CD4-positive, CD25-positive, alpha-beta regulatory T cell (primary cell): ENCODE results near the gene NHSL1. TPM values are rescaled to one million over a fixed set of nuclear protein-coding genes. Genes with fewer than 3 reads are reported as not detected.

Experiments used
- ATAC-seq, 2 donors: fragments of 150-1000 bp; cut with Tn5 transposase; one replicate each; pipeline ENCODE4 v1.10.0; 2021; ENCODE audit warnings: low read depth in 2 of 2, moderate number of reproducible peaks in 2 of 2, moderate library complexity in 1 of 2
- DNase-seq, 3 donors: peaks; one replicate each; pipeline versions ENCODE4 v3.0.0 to v3.0.0-alpha.2; 2012 to 2022; ENCODE audit warnings: mixed read lengths in 1 of 3
- H3K27ac ChIP-seq: one replicate; pipeline ENCODE4 v1.7.0; 2013; ENCODE audit warnings: mild to moderate bottlenecking, low read length; ENCODE audit not compliant: insufficient read depth, poor library complexity, severe bottlenecking
- H3K27me3 ChIP-seq: one replicate; pipeline ENCODE4 v1.7.0; 2013; ENCODE audit warnings: low read length; ENCODE audit not compliant: control insufficient read depth, insufficient read depth
- H3K36me3 ChIP-seq: one replicate; pipeline ENCODE4 v1.7.0; 2013; ENCODE audit warnings: mild to moderate bottlenecking, low read length, moderate library complexity; ENCODE audit not compliant: control insufficient read depth, insufficient read depth
- H3K4me1 ChIP-seq: 2 replicates; pipeline ENCODE4 v1.7.0; 2013; ENCODE audit warnings: mild to moderate bottlenecking, low read length; ENCODE audit not compliant: insufficient read depth, control insufficient read depth, poor library complexity, severe bottlenecking
- H3K4me3 ChIP-seq: one replicate; pipeline ENCODE4 v1.7.0; 2013; ENCODE audit warnings: low read depth, mild to moderate bottlenecking, low read length, moderate library complexity
- H3K9me3 ChIP-seq, 2 experiments: 1 replicate in 1 of 2; 2 replicates in 1 of 2; pipeline ENCODE4 v1.7.0; 2013; ENCODE audit warnings: low read length in 2 of 2, mild to moderate bottlenecking in 1 of 2, moderate library complexity in 1 of 2; ENCODE audit not compliant: control insufficient read depth in 2 of 2
- H3K27ac Mint-ChIP-seq, 3 donors: one replicate each; pipeline ENCODE4 v1.8.0; 2020 to 2022; ENCODE audit warnings: mild to moderate bottlenecking in 3 of 3, mixed read lengths in 3 of 3, moderate library complexity in 2 of 3
- H3K27me3 Mint-ChIP-seq: one replicate; pipeline ENCODE4 v1.8.0; 2022; ENCODE audit warnings: mild to moderate bottlenecking, mixed read lengths
- H3K36me3 Mint-ChIP-seq: one replicate; pipeline ENCODE4 v1.8.0; 2020; ENCODE audit warnings: mixed read lengths
- H3K4me1 Mint-ChIP-seq, 4 donors: one replicate each; pipeline ENCODE4 v1.8.0; 2020 to 2022; ENCODE audit warnings: mixed read lengths in 4 of 4, mild to moderate bottlenecking in 1 of 4
- H3K4me3 Mint-ChIP-seq, 4 donors: one replicate each; pipeline ENCODE4 v1.8.0; 2020 to 2022; ENCODE audit warnings: mild to moderate bottlenecking in 4 of 4, mixed read lengths in 4 of 4, moderate library complexity in 3 of 4
- H3K9me3 Mint-ChIP-seq, 7 donors: one replicate each; pipeline ENCODE4 v1.8.0; 2020 to 2022; ENCODE audit warnings: mixed read lengths in 7 of 7, mild to moderate bottlenecking in 3 of 7, moderate library complexity in 2 of 7
- polyA plus RNA-seq, 4 donors: library from polyadenylated mRNA; unstranded; fragments of 300-500 nt; fragmentation: Illumina TruSeq; gene quantifications; one replicate each; pipeline ENCODE4 v1.2.3, GENCODE V29; 2021
- total RNA-seq: library from RNA; stranded (reverse); gene quantifications from one replicate; pipeline ENCODE4 v1.2.3, GENCODE V29; 2022

The NHSL1 gene
- total and polyA plus RNA-seq, 5 donors from 2014 or later: 0.03 TPM; not detected in 4

DNA sequence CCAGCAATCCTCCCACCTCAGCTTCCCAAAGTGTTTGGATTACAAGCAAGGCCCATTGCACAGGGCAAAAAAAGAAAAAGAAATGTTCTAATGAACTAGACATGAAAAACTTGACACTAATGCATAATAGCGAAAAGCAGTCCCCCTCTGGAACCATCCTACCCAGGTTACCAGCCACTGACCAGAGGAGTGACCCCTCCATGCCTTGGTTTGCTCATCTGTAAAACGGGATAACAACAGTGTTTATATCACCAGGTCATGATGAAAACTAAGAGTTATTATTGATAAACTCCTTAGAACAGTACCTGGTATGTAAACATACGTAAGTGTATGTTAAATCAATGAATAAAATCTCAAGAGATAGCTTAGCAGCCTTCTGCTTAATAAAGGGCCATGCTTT, 3.3 kb upstream of the NHSL1 start:
- H3K4me3 Mint-ChIP-seq: no peak overlapping the region

GRCh38 chr6:138500867-138501446, 1.7 kb upstream of the NHSL1 start:
- H3K27me3 Mint-ChIP-seq: peaks cover 53% of the 10 kb centered on the region
- no peaks in the 10 kb centered on the region for H3K36me3 ChIP-seq
- H3K9me3 ChIP-seq: no peaks in the 10 kb centered on the region
- no peak overlapping the region for H3K4me3 Mint-ChIP-seq
- no peak overlapping the region for H3K4me3 ChIP-seq
- peaks cover 0 to 2% (median 0%) of the 10 kb centered on the region in 7 donors for H3K9me3 Mint-ChIP-seq
- no peak for ATAC-seq
- no peaks in the 10 kb centered on the region for H3K4me1 ChIP-seq
- H3K27ac ChIP-seq: no peak overlapping the region
- H3K4me1 Mint-ChIP-seq: peaks cover 0 to 3% (median 0%) of the 10 kb centered on the region in 4 donors
- peaks cover 20% of the 10 kb centered on the region for H3K27me3 ChIP-seq
- H3K27ac Mint-ChIP-seq: no peak overlapping the region
- DNase-seq: no peak
- H3K36me3 Mint-ChIP-seq: no peaks in the 10 kb centered on the region

More for the DNA sequence above, 3.3 kb upstream of the NHSL1 start:
- ATAC-seq (no peak), DNase-seq (no peak)
- Histone ChIP-seq H3K4me1 (no peaks in the 10 kb centered on the region), H3K27me3 (peaks cover 11% of the 10 kb centered on the region), H3K36me3 (no peaks in the 10 kb centered on the region), H3K4me3 (no peak overlapping the region), H3K9me3 (no peaks in the 10 kb centered on the region), H3K27ac (no peak overlapping the region)
- H3K27ac Mint-ChIP-seq: no peak overlapping the region
- H3K36me3 Mint-ChIP-seq: no peaks in the 10 kb centered on the region
- peaks cover 0 to 3% (median 0%) of the 10 kb centered on the region in 4 donors for H3K4me1 Mint-ChIP-seq
- peaks cover 0 to 2% (median 0%) of the 10 kb centered on the region in 7 donors for H3K9me3 Mint-ChIP-seq
- peaks cover 51% of the 10 kb centered on the region for H3K27me3 Mint-ChIP-seq

DNA sequence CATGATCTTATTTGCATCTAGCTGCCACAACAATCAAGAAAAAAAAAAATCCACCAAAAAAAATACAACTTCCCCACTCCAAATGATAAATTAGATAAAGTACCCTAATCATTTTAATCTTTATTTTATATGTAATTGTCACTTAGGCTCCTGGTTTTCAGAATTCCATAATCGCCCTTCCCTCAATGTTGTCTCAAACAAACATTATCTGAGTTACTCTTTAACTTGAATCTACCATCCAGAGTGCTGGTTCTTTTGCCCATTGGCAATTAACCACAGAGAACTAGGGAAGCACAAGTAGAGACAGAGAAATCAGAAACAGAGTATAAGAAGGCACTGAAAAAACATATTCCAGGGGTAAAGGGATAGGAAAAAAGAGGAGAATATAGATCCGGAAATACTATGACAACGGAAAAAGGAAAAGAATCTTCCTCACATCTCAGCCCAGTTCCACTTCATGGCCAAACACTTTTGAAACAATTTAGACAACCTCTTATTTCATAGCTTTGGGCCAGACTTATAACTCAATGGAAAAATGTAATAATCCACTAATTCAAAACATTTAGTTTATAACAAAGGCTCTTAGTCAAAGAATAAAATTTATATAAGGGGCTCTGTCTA, 861 bp upstream of the NHSL1 start:
- H3K4me3 Mint-ChIP-seq: no peak overlapping the region
- DNase-seq (no peak), ATAC-seq (no peak)
- Histone ChIP-seq H3K27ac (no peak overlapping the region), H3K27me3 (peaks cover 20% of the 10 kb centered on the region), H3K9me3 (no peaks in the 10 kb centered on the region), H3K36me3 (no peaks in the 10 kb centered on the region), H3K4me3 (no peak overlapping the region), H3K4me1 (no peaks in the 10 kb centered on the region)
- H3K4me1 Mint-ChIP-seq: peaks cover 0 to 3% (median 0%) of the 10 kb centered on the region in 4 donors
- H3K36me3 Mint-ChIP-seq: no peaks in the 10 kb centered on the region
- no peak overlapping the region for H3K27ac Mint-ChIP-seq
- H3K9me3 Mint-ChIP-seq: peaks cover 0 to 2% (median 0%) of the 10 kb centered on the region in 7 donors
- H3K27me3 Mint-ChIP-seq: peaks cover 53% of the 10 kb centered on the region

DNA sequence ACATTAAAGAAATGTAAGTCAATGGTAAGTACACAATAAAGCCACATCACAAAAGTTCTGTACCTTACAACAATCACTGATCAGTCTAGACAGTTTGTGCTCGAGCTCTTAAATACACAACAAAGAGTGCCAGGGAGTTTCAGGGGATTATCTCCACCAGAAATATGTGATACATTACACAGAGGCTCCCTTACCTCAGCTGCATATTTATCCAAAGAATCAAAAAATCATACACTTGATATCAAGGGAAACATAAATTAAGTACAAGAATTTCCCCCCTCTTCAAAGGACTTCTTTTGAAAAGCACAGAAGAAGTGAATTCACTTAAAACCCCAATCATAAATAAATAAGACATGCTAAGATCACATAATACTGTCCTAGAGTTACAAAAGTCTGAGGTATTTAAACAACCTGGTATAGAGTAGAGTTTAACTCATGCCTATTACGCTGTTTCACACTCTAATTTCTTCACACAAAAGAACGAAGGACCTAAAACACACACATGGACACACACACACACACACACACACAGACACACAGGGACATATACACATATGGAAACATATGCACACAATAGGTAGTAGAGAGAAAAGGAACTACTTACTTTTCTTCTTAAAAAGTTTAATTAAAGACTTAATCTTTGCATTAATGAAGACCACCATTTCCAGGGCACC, 528 bp downstream of the NHSL1 start:
- Histone ChIP-seq H3K4me3 (no peak overlapping the region), H3K36me3 (no peaks in the 10 kb centered on the region), H3K27ac (no peak overlapping the region), H3K9me3 (no peaks in the 10 kb centered on the region), H3K4me1 (no peaks in the 10 kb centered on the region), H3K27me3 (peaks cover 20% of the 10 kb centered on the region)
- Mint-ChIP-seq H3K36me3 (no peaks in the 10 kb centered on the region), H3K4me3 (no peak overlapping the region), H3K9me3 (peaks cover 0 to 2% (median 0%) of the 10 kb centered on the region in 7 donors), H3K4me1 (peaks cover 0 to 3% (median 0%) of the 10 kb centered on the region in 4 donors), H3K27ac (no peak overlapping the region), H3K27me3 (peaks cover 56% of the 10 kb centered on the region)
- no peak for ATAC-seq
- DNase-seq: no peak

DNA sequence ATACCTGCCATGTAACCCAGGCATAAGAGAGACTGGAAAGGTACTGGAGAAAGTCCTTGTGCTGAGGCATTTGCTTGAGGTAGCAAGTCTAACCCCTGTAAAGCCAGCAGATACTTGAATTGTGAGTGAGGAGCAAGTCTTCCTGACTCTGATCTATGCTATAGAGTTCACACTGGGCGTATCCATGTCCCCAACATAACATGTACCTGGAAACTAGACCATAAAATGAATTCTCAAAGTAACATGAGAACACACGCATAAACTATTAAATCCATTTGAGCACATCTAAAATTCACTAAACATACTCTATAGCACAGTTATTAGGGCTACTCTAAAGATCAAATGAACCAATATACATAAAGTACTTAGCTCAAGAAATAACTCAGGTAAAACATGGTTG, 2.0 kb downstream of the NHSL1 start:
- Histone ChIP-seq H3K27me3 (peaks cover 23% of the 10 kb centered on the region), H3K27ac (no peak overlapping the region), H3K4me3 (no peak overlapping the region), H3K36me3 (no peaks in the 10 kb centered on the region), H3K4me1 (no peaks in the 10 kb centered on the region), H3K9me3 (no peaks in the 10 kb centered on the region)
- DNase-seq (no peak), ATAC-seq (no peak)
- Mint-ChIP-seq H3K27ac (no peak overlapping the region), H3K27me3 (peaks cover 51% of the 10 kb centered on the region), H3K36me3 (no peaks in the 10 kb centered on the region), H3K4me3 (no peak overlapping the region), H3K4me1 (peaks cover 0 to 3% (median 0%) of the 10 kb centered on the region in 4 donors), H3K9me3 (peaks cover 0 to 2% (median 0%) of the 10 kb centered on the region in 7 donors)

DNA sequence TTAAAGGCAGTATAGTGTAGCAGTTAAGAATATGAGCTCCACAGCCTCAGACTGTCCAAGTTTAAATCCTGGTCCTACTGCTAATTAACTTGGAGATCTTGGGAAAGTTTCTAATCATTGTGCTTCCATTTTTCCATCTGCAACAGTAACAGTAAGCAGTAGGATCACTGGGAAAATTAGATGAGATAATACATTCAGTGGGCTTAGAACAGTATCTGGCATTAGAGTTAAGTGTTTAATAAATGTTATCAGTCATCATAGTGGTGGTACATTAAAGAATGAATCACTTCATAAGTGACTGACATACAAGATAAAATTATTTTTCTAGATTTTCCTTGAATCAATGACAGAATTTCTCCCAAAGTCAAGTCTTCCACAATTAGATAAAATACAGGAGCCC, 5.0 kb downstream of the NHSL1 start:
- no peak overlapping the region for H3K4me3 Mint-ChIP-seq
- H3K4me1 Mint-ChIP-seq: peaks cover 0 to under 1% (median 0%) of the 10 kb centered on the region in 4 donors
- H3K9me3 Mint-ChIP-seq: peaks cover 0 to 2% (median 0%) of the 10 kb centered on the region in 7 donors
- no peak overlapping the region for H3K27ac ChIP-seq
- no peak for ATAC-seq
- peaks cover 21% of the 10 kb centered on the region for H3K27me3 ChIP-seq
- H3K36me3 Mint-ChIP-seq: no peaks in the 10 kb centered on the region
- no peaks in the 10 kb centered on the region for H3K36me3 ChIP-seq
- H3K9me3 ChIP-seq: no peaks in the 10 kb centered on the region
- H3K27ac Mint-ChIP-seq: no peak overlapping the region
- H3K4me3 ChIP-seq: no peak overlapping the region
- H3K4me1 ChIP-seq: no peaks in the 10 kb centered on the region
- DNase-seq: no peak
- peaks cover 50% of the 10 kb centered on the region for H3K27me3 Mint-ChIP-seq

DNA sequence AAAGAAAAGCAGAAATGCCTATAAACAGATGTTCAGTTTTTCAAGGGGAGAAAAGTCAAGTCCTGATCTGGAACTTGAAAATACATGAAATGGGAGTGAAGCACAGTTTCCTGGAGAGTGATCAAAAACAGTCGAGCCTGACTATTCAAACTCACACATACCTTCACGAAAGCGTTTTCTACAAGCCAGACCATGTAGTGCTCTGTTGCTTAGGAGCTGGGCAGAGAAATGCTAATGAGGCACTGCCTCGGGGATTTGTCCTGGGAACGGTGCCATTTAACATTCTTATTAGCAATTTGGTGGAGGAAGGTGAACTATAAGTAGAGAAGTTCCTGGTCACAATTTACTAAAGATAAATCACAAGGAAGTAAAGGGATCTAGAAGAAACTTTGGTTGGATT, 5.9 kb downstream of the NHSL1 start:
- no peak overlapping the region for H3K4me3 Mint-ChIP-seq
- H3K4me3 ChIP-seq: no peak overlapping the region
- DNase-seq (no peak), ATAC-seq (no peak)
- H3K36me3 Mint-ChIP-seq: no peaks in the 10 kb centered on the region
- H3K4me1 Mint-ChIP-seq: no peaks in the 10 kb centered on the region
- H3K27ac ChIP-seq: no peak overlapping the region
- H3K27me3 Mint-ChIP-seq: peaks cover 47% of the 10 kb centered on the region
- no peaks in the 10 kb centered on the region for H3K36me3 ChIP-seq
- no peaks in the 10 kb centered on the region for H3K4me1 ChIP-seq
- peaks cover 18% of the 10 kb centered on the region for H3K27me3 ChIP-seq
- H3K9me3 Mint-ChIP-seq: peaks cover 0 to 2% (median 0%) of the 10 kb centered on the region in 7 donors
- no peak overlapping the region for H3K27ac Mint-ChIP-seq
- H3K9me3 ChIP-seq: no peaks in the 10 kb centered on the region
